ENCODE results near the gene GNRHR.

- TF ChIP-seq, protein P1, sequence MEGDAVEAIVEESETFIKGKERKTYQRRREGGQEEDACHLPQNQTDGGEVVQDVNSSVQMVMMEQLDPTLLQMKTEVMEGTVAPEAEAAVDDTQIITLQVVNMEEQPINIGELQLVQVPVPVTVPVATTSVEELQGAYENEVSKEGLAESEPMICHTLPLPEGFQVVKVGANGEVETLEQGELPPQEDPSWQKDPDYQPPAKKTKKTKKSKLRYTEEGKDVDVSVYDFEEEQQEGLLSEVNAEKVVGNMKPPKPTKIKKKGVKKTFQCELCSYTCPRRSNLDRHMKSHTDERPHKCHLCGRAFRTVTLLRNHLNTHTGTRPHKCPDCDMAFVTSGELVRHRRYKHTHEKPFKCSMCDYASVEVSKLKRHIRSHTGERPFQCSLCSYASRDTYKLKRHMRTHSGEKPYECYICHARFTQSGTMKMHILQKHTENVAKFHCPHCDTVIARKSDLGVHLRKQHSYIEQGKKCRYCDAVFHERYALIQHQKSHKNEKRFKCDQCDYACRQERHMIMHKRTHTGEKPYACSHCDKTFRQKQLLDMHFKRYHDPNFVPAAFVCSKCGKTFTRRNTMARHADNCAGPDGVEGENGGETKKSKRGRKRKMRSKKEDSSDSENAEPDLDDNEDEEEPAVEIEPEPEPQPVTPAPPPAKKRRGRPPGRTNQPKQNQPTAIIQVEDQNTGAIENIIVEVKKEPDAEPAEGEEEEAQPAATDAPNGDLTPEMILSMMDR (IDR thresholded peaks at IDR 0.05) = no peak
- no peak for TF ChIP-seq ZFX (IDR thresholded peaks at IDR 0.05; ENCODE audit: borderline replicate concordance)
These were observed 58.1 kb downstream of the GNRHR start for GRCh38 chr4:67696061-67696460.

Data from 22Rv1 (cell line).